KMS-11 (cell line): ENCODE data around the gene ELP1.
"Not testable (repeated sequence)": the region's sequence is repeated elsewhere in the genome, so short reads cannot be mapped to it uniquely, and the experiment has no call there.

Experiments used
- H2AFZ ChIP-seq: fragments of 200-600 bp; sonication (generic); 2 replicates; pipeline ENCODE4 v1.6.1; 2016; ENCODE audit warnings: antibody characterized with exemption, mixed run types, low read depth
- H3K27ac ChIP-seq: fragments of 200-600 bp; sonication (generic); 2 replicates; pipeline ENCODE4 v1.6.1; 2016; ENCODE audit warnings: mild to moderate bottlenecking, mixed run types
- H3K27me3 ChIP-seq: fragments of 200-600 bp; sonication (generic); 2 replicates; pipeline ENCODE4 v1.6.1; 2017; ENCODE audit warnings: mild to moderate bottlenecking, low read depth, mixed run types, moderate library complexity; ENCODE audit not compliant: insufficient read depth
- H3K36me3 ChIP-seq: fragments of 200-600 bp; sonication (generic); 2 replicates; pipeline ENCODE4 v1.6.1; 2017; ENCODE audit warnings: mild to moderate bottlenecking, mixed run types; ENCODE audit not compliant: insufficient read depth
- H3K4me1 ChIP-seq: fragments of 200-600 bp; sonication (generic); 2 replicates; pipeline ENCODE4 v1.6.1; 2016; ENCODE audit warnings: mild to moderate bottlenecking, low read depth, mixed run types; ENCODE audit not compliant: poor library complexity, severe bottlenecking
- H3K4me2 ChIP-seq: fragments of 200-600 bp; sonication (generic); 2 replicates; pipeline ENCODE4 v1.7.0; 2016; ENCODE audit warnings: mild to moderate bottlenecking, mixed run types
- H3K4me3 ChIP-seq: fragments of 200-600 bp; sonication (generic); IDR thresholded peaks from 2 replicates; pipeline ENCODE4 v1.6.1; 2017; ENCODE audit warnings: low read depth, low read length, mixed read lengths; ENCODE audit not compliant: insufficient read depth
- H3K79me2 ChIP-seq: fragments of 200-600 bp; sonication (generic); 2 replicates; pipeline ENCODE4 v1.6.1; 2016; ENCODE audit warnings: low read depth, mixed run types; ENCODE audit not compliant: insufficient read depth
- H3K9ac ChIP-seq: fragments of 200-600 bp; sonication (generic); 2 replicates; pipeline ENCODE4 v1.6.1; 2016; ENCODE audit warnings: mild to moderate bottlenecking, mixed run types
- H4K20me1 ChIP-seq: fragments of 200-600 bp; sonication (generic); 2 replicates; pipeline ENCODE4 v1.6.1; 2016; ENCODE audit warnings: mild to moderate bottlenecking, mixed run types; ENCODE audit not compliant: insufficient read depth
- CTCF ChIP-seq: fragments of 200-600 bp; sonication (generic); conservative IDR thresholded peaks from 2 replicates; pipeline ENCODE4 v1.6.1; 2017; ENCODE audit warnings: low read depth, mild to moderate bottlenecking, antibody characterized with exemption, low read length, moderate library complexity, mixed read lengths

The ELP1 gene

GRCh38 chr9:108845507-108845906 is 88.4 kb downstream of the ELP1 start:
- Histone ChIP-seq H3K4me1 (no peaks in the 10 kb centered on the region), H4K20me1 (no peaks in the 10 kb centered on the region), H3K9ac (no peak overlapping the region), H3K36me3 (no peaks in the 10 kb centered on the region), H3K4me2 (no peak overlapping the region), H3K27ac (no peak overlapping the region), H2AFZ (no peak overlapping the region), H3K4me3 (no peak overlapping the region), H3K27me3 (no peaks in the 10 kb centered on the region), H3K79me2 (no peaks in the 10 kb centered on the region)
- no peak for TF ChIP-seq CTCF

- no peak for TF ChIP-seq CTCF
- Histone ChIP-seq H3K27me3 (no peaks in the 10 kb centered on the region), H3K4me1 (no peaks in the 10 kb centered on the region), H3K9ac (no peak overlapping the region), H3K27ac (no peak overlapping the region), H3K4me3 (no peak overlapping the region), H2AFZ (no peak overlapping the region), H3K36me3 (no peaks in the 10 kb centered on the region), H3K79me2 (no peaks in the 10 kb centered on the region), H4K20me1 (no peaks in the 10 kb centered on the region), H3K4me2 (no peak overlapping the region)
These were observed 89.1 kb downstream of the ELP1 start for GRCh38 chr9:108844856-108845255.

- Histone ChIP-seq H3K4me2 (no peak overlapping the region), H3K9ac (no peak overlapping the region), H3K4me3 (no peak overlapping the region), H3K27me3 (no peaks in the 10 kb centered on the region), H3K4me1 (no peaks in the 10 kb centered on the region), H2AFZ (no peak overlapping the region), H3K36me3 (no peaks in the 10 kb centered on the region), H4K20me1 (no peaks in the 10 kb centered on the region), H3K27ac (no peak overlapping the region), H3K79me2 (no peaks in the 10 kb centered on the region)
- no peak for TF ChIP-seq CTCF
These were observed 89.5 kb downstream of the ELP1 start for GRCh38 chr9:108844391-108844790.

GRCh38 chr9:108842610-108843295 is 91.2 kb downstream of the ELP1 start:
- Histone ChIP-seq H3K4me1 (no peaks in the 10 kb centered on the region), H3K79me2 (no peaks in the 10 kb centered on the region), H3K4me3 (no peak overlapping the region), H4K20me1 (no peaks in the 10 kb centered on the region), H3K27me3 (no peaks in the 10 kb centered on the region), H2AFZ (no peak overlapping the region), H3K36me3 (no peaks in the 10 kb centered on the region), H3K4me2 (no peak overlapping the region), H3K9ac (no peak overlapping the region), H3K27ac (no peak overlapping the region)
- TF ChIP-seq CTCF, result no peak

- not testable (repeated sequence) for H3K4me2 ChIP-seq, H3K79me2 ChIP-seq, H2AFZ ChIP-seq, H3K4me3 ChIP-seq, H3K27ac ChIP-seq, H3K36me3 ChIP-seq, H3K9ac ChIP-seq, H4K20me1 ChIP-seq, H3K4me1 ChIP-seq, H3K27me3 ChIP-seq
These were observed 94.4 kb downstream of the ELP1 start for GRCh38 chr9:108839561-108839960.
